ENCODE measurements around the gene STXBP2.

DNA sequence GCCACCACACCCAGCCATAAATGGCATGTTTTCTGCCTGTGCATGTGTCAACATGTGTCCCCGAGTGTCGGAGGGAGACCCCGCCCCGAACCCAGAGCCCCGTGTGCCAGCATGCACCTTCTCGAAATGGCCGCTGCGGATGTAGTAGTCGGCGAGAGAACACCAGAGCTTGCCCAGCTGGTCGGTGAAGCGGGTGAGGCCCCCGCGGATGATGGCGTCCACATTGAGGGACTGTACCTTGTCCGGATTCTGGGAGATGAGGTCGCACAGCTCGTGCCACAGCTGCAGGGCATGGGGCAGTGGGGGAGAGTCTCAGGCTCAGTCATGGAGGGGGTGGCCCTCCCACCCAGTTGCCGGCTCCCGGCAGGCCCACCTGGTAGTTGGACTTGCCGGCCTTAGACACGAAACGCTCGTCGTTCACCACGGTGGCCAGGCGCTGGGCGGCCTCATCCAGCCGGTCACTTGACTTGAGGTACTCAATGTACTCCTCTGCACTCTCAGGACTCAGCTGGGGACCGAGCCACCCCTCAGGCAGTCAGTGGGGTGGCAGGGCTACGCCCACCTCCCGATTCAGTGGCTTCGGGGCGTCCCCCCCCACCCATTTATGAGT, 11.0 kb upstream of the STXBP2 start:
- no peak for TF ChIP-seq RAD21 (IDR thresholded peaks at IDR 0.05; ENCODE audit: low read depth)
- TF ChIP-seq, protein P1, sequence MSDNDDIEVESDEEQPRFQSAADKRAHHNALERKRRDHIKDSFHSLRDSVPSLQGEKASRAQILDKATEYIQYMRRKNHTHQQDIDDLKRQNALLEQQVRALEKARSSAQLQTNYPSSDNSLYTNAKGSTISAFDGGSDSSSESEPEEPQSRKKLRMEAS (IDR thresholded peaks at IDR 0.05), result no peak
- TF ChIP-seq, protein P2, sequence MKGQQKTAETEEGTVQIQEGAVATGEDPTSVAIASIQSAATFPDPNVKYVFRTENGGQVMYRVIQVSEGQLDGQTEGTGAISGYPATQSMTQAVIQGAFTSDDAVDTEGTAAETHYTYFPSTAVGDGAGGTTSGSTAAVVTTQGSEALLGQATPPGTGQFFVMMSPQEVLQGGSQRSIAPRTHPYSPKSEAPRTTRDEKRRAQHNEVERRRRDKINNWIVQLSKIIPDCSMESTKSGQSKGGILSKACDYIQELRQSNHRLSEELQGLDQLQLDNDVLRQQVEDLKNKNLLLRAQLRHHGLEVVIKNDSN (IDR thresholded peaks at IDR 0.05), result no peak
- no peak for TF ChIP-seq ZBTB7A (IDR thresholded peaks at IDR 0.05; ENCODE audit: low read depth)
- no peak for TF ChIP-seq CREB1 (IDR thresholded peaks at IDR 0.05; ENCODE audit: low read depth)
- no peak for TF ChIP-seq EP300 (IDR thresholded peaks at IDR 0.05; ENCODE audit: borderline replicate concordance)
- TF ChIP-seq, protein P3, sequence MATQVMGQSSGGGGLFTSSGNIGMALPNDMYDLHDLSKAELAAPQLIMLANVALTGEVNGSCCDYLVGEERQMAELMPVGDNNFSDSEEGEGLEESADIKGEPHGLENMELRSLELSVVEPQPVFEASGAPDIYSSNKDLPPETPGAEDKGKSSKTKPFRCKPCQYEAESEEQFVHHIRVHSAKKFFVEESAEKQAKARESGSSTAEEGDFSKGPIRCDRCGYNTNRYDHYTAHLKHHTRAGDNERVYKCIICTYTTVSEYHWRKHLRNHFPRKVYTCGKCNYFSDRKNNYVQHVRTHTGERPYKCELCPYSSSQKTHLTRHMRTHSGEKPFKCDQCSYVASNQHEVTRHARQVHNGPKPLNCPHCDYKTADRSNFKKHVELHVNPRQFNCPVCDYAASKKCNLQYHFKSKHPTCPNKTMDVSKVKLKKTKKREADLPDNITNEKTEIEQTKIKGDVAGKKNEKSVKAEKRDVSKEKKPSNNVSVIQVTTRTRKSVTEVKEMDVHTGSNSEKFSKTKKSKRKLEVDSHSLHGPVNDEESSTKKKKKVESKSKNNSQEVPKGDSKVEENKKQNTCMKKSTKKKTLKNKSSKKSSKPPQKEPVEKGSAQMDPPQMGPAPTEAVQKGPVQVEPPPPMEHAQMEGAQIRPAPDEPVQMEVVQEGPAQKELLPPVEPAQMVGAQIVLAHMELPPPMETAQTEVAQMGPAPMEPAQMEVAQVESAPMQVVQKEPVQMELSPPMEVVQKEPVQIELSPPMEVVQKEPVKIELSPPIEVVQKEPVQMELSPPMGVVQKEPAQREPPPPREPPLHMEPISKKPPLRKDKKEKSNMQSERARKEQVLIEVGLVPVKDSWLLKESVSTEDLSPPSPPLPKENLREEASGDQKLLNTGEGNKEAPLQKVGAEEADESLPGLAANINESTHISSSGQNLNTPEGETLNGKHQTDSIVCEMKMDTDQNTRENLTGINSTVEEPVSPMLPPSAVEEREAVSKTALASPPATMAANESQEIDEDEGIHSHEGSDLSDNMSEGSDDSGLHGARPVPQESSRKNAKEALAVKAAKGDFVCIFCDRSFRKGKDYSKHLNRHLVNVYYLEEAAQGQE (IDR thresholded peaks at IDR 0.05; ENCODE audit: low read depth), result no peak
- TF ChIP-seq TAF1 (IDR thresholded peaks at IDR 0.05; ENCODE audit: low read depth), result no peak
- TF ChIP-seq CEBPB (IDR thresholded peaks at IDR 0.05), result no peak
- no peak for TF ChIP-seq NFIC (IDR thresholded peaks at IDR 0.05)
